Hepatocyte (in vitro differentiated cells): Measurements from ENCODE around the gene KIF9. TPM values are rescaled to one million over a fixed set of nuclear protein-coding genes. Genes with fewer than 3 reads are reported as not detected.
"Not testable (repeated sequence)": the region's sequence is repeated elsewhere in the genome, so short reads cannot be mapped to it uniquely, and the experiment has no call there.

Experiments
- DNase-seq: peaks from one replicate; pipeline ENCODE4 v3.0.0-alpha.2; 2016; ENCODE audit warnings: low spot score
- H2AFZ ChIP-seq: fragments of 200-600 bp; sonication (generic); 2 replicates; pipeline ENCODE4 v1.6.0; 2016; ENCODE audit warnings: antibody characterized with exemption, mild to moderate bottlenecking
- H3K27ac ChIP-seq: fragments of 200-600 bp; sonication (generic); 2 replicates; pipeline ENCODE4 v1.5.1; 2016; ENCODE audit warnings: mild to moderate bottlenecking
- H3K27me3 ChIP-seq: fragments of 200-600 bp; sonication (generic); 2 replicates; pipeline ENCODE4 v1.6.1; 2016
- H3K36me3 ChIP-seq: fragments of 200-600 bp; sonication (generic); replicated peaks from 2 replicates; pipeline ENCODE4 v1.5.1; 2016; ENCODE audit warnings: low read depth; ENCODE audit not compliant: insufficient read depth
- H3K4me1 ChIP-seq: fragments of 200-600 bp; sonication (generic); 2 replicates; pipeline ENCODE4 v1.5.1; 2016; ENCODE audit warnings: mild to moderate bottlenecking, moderate library complexity; ENCODE audit not compliant: insufficient read depth
- H3K4me2 ChIP-seq: fragments of 200-600 bp; sonication (generic); 2 replicates; pipeline ENCODE4 v1.6.0; 2016
- H3K4me3 ChIP-seq: fragments of 200-600 bp; sonication (generic); 2 replicates; pipeline ENCODE4 v1.5.1; 2016; ENCODE audit warnings: mild to moderate bottlenecking
- H3K79me2 ChIP-seq: fragments of 200-600 bp; sonication (generic); 2 replicates; pipeline ENCODE4 v1.6.0; 2017; ENCODE audit warnings: mild to moderate bottlenecking
- H3K9me2 ChIP-seq: fragments of 200-600 bp; sonication (generic); replicated peaks from 2 replicates; pipeline ENCODE4 v1.6.0; 2017; ENCODE audit warnings: mild to moderate bottlenecking; ENCODE audit not compliant: insufficient read depth
- H3K9me3 ChIP-seq: fragments of 200-600 bp; sonication (generic); 2 replicates; pipeline ENCODE4 v1.5.1; 2016; ENCODE audit warnings: low read depth, mild to moderate bottlenecking
- H4K20me1 ChIP-seq: fragments of 200-600 bp; sonication (generic); 2 replicates; pipeline ENCODE4 v1.6.0; 2016; ENCODE audit warnings: mild to moderate bottlenecking; ENCODE audit not compliant: insufficient read depth, poor library complexity, severe bottlenecking
- EZH2 ChIP-seq: fragments of 200-600 bp; sonication (generic); IDR thresholded peaks from 2 replicates; pipeline ENCODE4 v1.6.1; 2016; ENCODE audit warnings: antibody characterized with exemption, mild to moderate bottlenecking, borderline replicate concordance
- EZH2phosphoT487 ChIP-seq: fragments of 200-600 bp; sonication (generic); IDR thresholded peaks from one replicate; pipeline ENCODE4 v1.6.1; 2018; ENCODE audit warnings: antibody characterized with exemption, mild to moderate bottlenecking, low read depth, moderate library complexity; ENCODE audit not compliant: unreplicated experiment, severe bottlenecking
- WGBS: methylation state at CpG from one replicate; pipeline ENCODE4 v1.1.6; 2016; ENCODE audit warnings: low lambda C conversion rate; ENCODE audit errors: missing lambda C conversion rate; 5-methylcytosine and 5-hydroxymethylcytosine counted together
- polyA plus RNA-seq: library from polyadenylated mRNA; unstranded; fragments of >200 nt; fragmentation: Nextera tagmentation; extraction: Ambion mirVana; gene quantifications from 2 replicates; pipeline ENCODE4 v1.2.1, GENCODE V29; 2016
- total RNA-seq: library from RNA; depleted of rRNA; stranded (reverse); fragments of >200 nt; gene quantifications from 2 replicates; pipeline ENCODE4 v1.2.3, GENCODE V29; 2014
- TF ChIP-seq, protein P1 (sequence below): fragments of 200-600 bp; sonication (generic); IDR thresholded peaks from 2 replicates; pipeline ENCODE4 v1.5.1; 2016; ENCODE audit warnings: antibody characterized with exemption, mild to moderate bottlenecking; ENCODE audit not compliant: poor library complexity

Gene KIF9
- total and polyA plus RNA-seq, 2 experiments from 2014 or later = 4.2 to 5.3 TPM

GRCh38 chr3:47310391-47310790, 27.8 kb upstream of the KIF9 start:
- no peak overlapping the region for H3K4me3 ChIP-seq
- TF ChIP-seq EZH2 = no peak
- no peak for TF ChIP-seq EZH2phosphoT487
- TF ChIP-seq, protein P1, sequence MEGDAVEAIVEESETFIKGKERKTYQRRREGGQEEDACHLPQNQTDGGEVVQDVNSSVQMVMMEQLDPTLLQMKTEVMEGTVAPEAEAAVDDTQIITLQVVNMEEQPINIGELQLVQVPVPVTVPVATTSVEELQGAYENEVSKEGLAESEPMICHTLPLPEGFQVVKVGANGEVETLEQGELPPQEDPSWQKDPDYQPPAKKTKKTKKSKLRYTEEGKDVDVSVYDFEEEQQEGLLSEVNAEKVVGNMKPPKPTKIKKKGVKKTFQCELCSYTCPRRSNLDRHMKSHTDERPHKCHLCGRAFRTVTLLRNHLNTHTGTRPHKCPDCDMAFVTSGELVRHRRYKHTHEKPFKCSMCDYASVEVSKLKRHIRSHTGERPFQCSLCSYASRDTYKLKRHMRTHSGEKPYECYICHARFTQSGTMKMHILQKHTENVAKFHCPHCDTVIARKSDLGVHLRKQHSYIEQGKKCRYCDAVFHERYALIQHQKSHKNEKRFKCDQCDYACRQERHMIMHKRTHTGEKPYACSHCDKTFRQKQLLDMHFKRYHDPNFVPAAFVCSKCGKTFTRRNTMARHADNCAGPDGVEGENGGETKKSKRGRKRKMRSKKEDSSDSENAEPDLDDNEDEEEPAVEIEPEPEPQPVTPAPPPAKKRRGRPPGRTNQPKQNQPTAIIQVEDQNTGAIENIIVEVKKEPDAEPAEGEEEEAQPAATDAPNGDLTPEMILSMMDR = no peak

DNA sequence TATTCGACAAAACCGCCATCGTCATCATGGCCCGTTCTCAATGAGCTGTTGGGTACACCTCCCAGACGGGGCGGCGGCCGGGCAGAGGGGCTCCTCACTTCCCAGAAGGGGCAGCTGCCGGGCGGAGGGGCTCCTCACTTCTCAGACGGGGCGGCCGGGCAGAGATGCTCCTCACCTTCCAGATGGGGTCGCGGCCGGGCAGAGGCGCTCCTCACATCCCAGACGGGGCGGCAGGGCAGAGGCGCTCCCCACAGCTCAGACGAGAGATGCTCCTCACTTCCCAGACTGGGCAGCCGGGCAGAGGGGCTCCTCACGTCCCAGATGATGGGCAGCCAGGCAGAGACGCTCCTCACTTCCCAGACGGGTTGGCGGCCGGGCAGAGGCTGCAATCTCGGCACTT, 26.6 kb upstream of the KIF9 start:
- DNase-seq, H3K27me3 ChIP-seq, H3K36me3 ChIP-seq, H3K4me1 ChIP-seq, H3K4me2 ChIP-seq, H2AFZ ChIP-seq, H3K9me3 ChIP-seq, H4K20me1 ChIP-seq, H3K27ac ChIP-seq, H3K9me2 ChIP-seq, H3K4me3 ChIP-seq: not testable (repeated sequence)
- WGBS = 95% methylated on average over 16 of the region's 28 CpGs
- H3K79me2 ChIP-seq = peaks cover 43% of the 10 kb centered on the region

More at GRCh38 chr3:47310391-47310790, 27.8 kb upstream of the KIF9 start:
- H3K27me3 ChIP-seq = no peaks in the 10 kb centered on the region
- no peaks in the 10 kb centered on the region for H3K9me2 ChIP-seq
- DNase-seq = no peak
- no peak overlapping the region for H3K4me2 ChIP-seq
- no peak overlapping the region for H3K27ac ChIP-seq
- H3K79me2 ChIP-seq = peaks cover 35% of the 10 kb centered on the region
- H4K20me1 ChIP-seq = no peaks in the 10 kb centered on the region
- 96% methylated on average over 4 of the region's 4 CpGs for whole genome bisulfite sequencing
- no peak overlapping the region for H2AFZ ChIP-seq
- no peaks in the 10 kb centered on the region for H3K4me1 ChIP-seq
- H3K36me3 ChIP-seq = no peaks in the 10 kb centered on the region
- no peaks in the 10 kb centered on the region for H3K9me3 ChIP-seq

DNA sequence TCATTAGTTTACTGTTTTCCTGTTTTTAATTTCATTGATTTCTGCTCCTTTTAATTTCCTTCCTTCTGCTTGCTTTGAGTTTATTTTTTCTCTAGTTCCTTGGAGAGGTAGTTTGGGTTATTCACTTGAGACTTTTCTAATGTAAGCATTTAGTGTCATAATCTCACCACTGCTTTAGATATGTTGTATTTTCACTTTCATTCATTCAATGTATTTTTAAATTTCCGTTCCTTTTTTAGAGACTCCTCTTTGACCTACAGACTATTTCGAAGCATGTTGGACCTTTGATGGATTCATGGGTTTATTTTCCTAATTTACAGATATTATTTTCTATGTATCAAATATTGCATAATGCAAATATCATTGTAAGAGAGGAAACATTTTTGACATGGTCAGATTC, 23.4 kb upstream of the KIF9 start:
- H3K4me1 ChIP-seq = no peaks in the 10 kb centered on the region
- no peaks in the 10 kb centered on the region for H4K20me1 ChIP-seq
- H2AFZ ChIP-seq = no peak overlapping the region
- no peak overlapping the region for H3K4me2 ChIP-seq
- no peaks in the 10 kb centered on the region for H3K36me3 ChIP-seq
- H3K9me3 ChIP-seq = no peaks in the 10 kb centered on the region
- no peaks in the 10 kb centered on the region for H3K9me2 ChIP-seq
- H3K4me3 ChIP-seq = no peak overlapping the region
- H3K27me3 ChIP-seq = no peaks in the 10 kb centered on the region
- H3K27ac ChIP-seq = no peak overlapping the region
- WGBS = 98% methylated on average over 2 of the region's 2 CpGs
- no peak for DNase-seq
- TF ChIP-seq EZH2 (no peak), EZH2phosphoT487 (no peak)
- TF ChIP-seq, protein P1 = no peak
- H3K79me2 ChIP-seq = peaks cover 63% of the 10 kb centered on the region

- DNase-seq = no peak
- no peak overlapping the region for H3K4me3 ChIP-seq
- H3K4me1 ChIP-seq = no peaks in the 10 kb centered on the region
- no peaks in the 10 kb centered on the region for H3K36me3 ChIP-seq
- no peaks in the 10 kb centered on the region for H4K20me1 ChIP-seq
- peaks cover 58% of the 10 kb centered on the region for H3K79me2 ChIP-seq
- no peak overlapping the region for H2AFZ ChIP-seq
- H3K27ac ChIP-seq = no peak overlapping the region
- no peaks in the 10 kb centered on the region for H3K9me3 ChIP-seq
- H3K9me2 ChIP-seq = no peaks in the 10 kb centered on the region
- TF ChIP-seq, protein P1 = no peak
- TF ChIP-seq EZH2 (no peak), EZH2phosphoT487 (no peak)
- no peaks in the 10 kb centered on the region for H3K27me3 ChIP-seq
- no peak overlapping the region for H3K4me2 ChIP-seq
Measured at GRCh38 chr3:47301456-47301855, 18.9 kb upstream of the KIF9 start.
